ENCODE measurements around the gene UCN. TPM values are rescaled to one million over a fixed set of nuclear protein-coding genes. Genes with fewer than 3 reads are reported as not detected.

UCN gene
- total RNA-seq, 1 experiment from 2014 or later = 4.4 TPM

DNA sequence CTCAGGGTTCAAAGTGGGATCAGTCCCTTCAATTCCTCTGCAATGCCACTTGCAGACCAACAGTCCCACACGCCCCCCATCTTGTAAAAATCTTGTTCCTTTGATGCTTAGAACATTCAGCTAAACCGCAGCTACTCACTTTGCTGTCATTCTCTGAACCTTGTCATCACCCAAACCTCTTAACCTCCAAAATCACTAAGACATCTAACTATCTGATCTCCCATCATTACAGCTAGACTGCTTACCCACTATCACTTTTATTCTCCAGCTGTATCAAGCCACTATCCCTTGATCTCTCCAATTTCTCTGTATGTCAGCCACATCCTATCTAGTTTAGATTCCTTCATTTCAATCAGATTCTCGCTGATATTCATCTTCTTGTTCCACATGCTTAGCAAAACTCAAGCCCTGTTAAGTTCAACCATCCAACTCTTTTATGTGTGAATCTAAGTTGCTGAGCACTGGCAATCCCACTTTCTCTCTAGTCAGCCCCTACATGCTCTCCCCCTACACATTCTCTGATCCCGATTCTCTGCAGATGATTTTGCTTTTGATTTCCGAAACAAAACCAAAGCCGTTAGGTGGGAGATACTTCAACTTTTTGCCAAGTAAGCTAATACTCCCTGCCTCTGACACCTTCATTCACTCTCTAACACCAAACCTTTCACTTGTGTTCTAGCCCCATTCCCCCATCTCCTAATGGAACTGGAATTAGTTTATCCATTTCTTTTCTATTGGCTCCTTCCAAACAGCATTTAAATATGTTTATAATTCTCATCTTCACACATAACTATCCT is 43.8 kb upstream of the UCN start:
- Histone ChIP-seq H3K27me3 (ENCODE audit: control insufficient read depth, insufficient read depth, low read length) (no peaks in the 10 kb centered on the region), H3K4me3 (ENCODE audit: low read depth in 2 of 2, low read length in 2 of 2) (no peak overlapping the region), H3K36me3 (ENCODE audit: control insufficient read depth, insufficient read depth, low read length) (no peaks in the 10 kb centered on the region; the same call in 1 of the 2 replicates), H3K27ac (ENCODE audit: low read length) (no peak overlapping the region), H3K4me1 (ENCODE audit: control insufficient read depth, insufficient read depth, low read length) (peaks cover 19% of the 10 kb centered on the region), H3K9me3 (ENCODE audit: control insufficient read depth, insufficient read depth, low read depth, low read length) (no peaks in the 10 kb centered on the region)
- TF ChIP-seq, protein P1, sequence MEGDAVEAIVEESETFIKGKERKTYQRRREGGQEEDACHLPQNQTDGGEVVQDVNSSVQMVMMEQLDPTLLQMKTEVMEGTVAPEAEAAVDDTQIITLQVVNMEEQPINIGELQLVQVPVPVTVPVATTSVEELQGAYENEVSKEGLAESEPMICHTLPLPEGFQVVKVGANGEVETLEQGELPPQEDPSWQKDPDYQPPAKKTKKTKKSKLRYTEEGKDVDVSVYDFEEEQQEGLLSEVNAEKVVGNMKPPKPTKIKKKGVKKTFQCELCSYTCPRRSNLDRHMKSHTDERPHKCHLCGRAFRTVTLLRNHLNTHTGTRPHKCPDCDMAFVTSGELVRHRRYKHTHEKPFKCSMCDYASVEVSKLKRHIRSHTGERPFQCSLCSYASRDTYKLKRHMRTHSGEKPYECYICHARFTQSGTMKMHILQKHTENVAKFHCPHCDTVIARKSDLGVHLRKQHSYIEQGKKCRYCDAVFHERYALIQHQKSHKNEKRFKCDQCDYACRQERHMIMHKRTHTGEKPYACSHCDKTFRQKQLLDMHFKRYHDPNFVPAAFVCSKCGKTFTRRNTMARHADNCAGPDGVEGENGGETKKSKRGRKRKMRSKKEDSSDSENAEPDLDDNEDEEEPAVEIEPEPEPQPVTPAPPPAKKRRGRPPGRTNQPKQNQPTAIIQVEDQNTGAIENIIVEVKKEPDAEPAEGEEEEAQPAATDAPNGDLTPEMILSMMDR (IDR thresholded peaks at IDR 0.05) = no peak
- TF ChIP-seq POLR2AphosphoS5 (IDR thresholded peaks at IDR 0.05; ENCODE audit: low read depth, low read length) (no peak), SIN3A (IDR thresholded peaks at IDR 0.05; ENCODE audit: borderline replicate concordance, insufficient read depth, low read depth, low read length) (no peak), TCF7L2 (IDR thresholded peaks at IDR 0.05; ENCODE audit: low read depth, low read length) (no peak)
- TF ChIP-seq, protein P2, sequence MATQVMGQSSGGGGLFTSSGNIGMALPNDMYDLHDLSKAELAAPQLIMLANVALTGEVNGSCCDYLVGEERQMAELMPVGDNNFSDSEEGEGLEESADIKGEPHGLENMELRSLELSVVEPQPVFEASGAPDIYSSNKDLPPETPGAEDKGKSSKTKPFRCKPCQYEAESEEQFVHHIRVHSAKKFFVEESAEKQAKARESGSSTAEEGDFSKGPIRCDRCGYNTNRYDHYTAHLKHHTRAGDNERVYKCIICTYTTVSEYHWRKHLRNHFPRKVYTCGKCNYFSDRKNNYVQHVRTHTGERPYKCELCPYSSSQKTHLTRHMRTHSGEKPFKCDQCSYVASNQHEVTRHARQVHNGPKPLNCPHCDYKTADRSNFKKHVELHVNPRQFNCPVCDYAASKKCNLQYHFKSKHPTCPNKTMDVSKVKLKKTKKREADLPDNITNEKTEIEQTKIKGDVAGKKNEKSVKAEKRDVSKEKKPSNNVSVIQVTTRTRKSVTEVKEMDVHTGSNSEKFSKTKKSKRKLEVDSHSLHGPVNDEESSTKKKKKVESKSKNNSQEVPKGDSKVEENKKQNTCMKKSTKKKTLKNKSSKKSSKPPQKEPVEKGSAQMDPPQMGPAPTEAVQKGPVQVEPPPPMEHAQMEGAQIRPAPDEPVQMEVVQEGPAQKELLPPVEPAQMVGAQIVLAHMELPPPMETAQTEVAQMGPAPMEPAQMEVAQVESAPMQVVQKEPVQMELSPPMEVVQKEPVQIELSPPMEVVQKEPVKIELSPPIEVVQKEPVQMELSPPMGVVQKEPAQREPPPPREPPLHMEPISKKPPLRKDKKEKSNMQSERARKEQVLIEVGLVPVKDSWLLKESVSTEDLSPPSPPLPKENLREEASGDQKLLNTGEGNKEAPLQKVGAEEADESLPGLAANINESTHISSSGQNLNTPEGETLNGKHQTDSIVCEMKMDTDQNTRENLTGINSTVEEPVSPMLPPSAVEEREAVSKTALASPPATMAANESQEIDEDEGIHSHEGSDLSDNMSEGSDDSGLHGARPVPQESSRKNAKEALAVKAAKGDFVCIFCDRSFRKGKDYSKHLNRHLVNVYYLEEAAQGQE (IDR thresholded peaks at IDR 0.05; ENCODE audit: insufficient read depth in 1 of 2, low read depth in 2 of 2, low read length in 1 of 2) = no peak
- CTCF ChIA-PET = interaction anchor here (0.5 to 0.6 kb wide), 2 partner anchors 8 to 49 kb away, joined by 4 to 5 read pairs; no protein-coding TSS in a partner anchor
- in situ Hi-C loops (cut with HindIII; ENCODE audit: low pct_unique_long_range_greater_than_20kb, low sequenced_read_pairs) (no loop called here), intact Hi-C loops (cut with micrococcal nuclease; ENCODE audit: unreplicated experiment) (no loop called here)
- POLR2A ChIA-PET = no interaction called here
- DNase-seq (ENCODE audit: low read depth, low spot score) = no peak
- BruUV-seq (replicated peaks) = TSS peak; percentile 13
- ATAC-seq = no peak

- BruUV-seq (replicated peaks) = no TSS peak
- no peaks in the 10 kb centered on the region for H3K27me3 ChIP-seq (ENCODE audit: control insufficient read depth, insufficient read depth, low read length)
- peaks cover 19% of the 10 kb centered on the region for H3K4me1 ChIP-seq (ENCODE audit: control insufficient read depth, insufficient read depth, low read length)
- no peak overlapping the region for H3K27ac ChIP-seq (ENCODE audit: low read length)
- no peak overlapping the region for H3K4me3 ChIP-seq (ENCODE audit: low read depth in 2 of 2, low read length in 2 of 2)
- no peaks in the 10 kb centered on the region for H3K9me3 ChIP-seq (ENCODE audit: control insufficient read depth, insufficient read depth, low read depth, low read length)
- no peak for TF ChIP-seq SIN3A (IDR thresholded peaks at IDR 0.05; ENCODE audit: borderline replicate concordance, insufficient read depth, low read depth, low read length)
- TF ChIP-seq POLR2AphosphoS5 (IDR thresholded peaks at IDR 0.05; ENCODE audit: low read depth, low read length) = no peak
- no peak for TF ChIP-seq TCF7L2 (IDR thresholded peaks at IDR 0.05; ENCODE audit: low read depth, low read length)
- TF ChIP-seq, protein P2 (IDR thresholded peaks at IDR 0.05; ENCODE audit: insufficient read depth in 1 of 2, low read depth in 2 of 2, low read length in 1 of 2) = no peak
- TF ChIP-seq, protein P1 (IDR thresholded peaks at IDR 0.05) = no peak
- intact Hi-C loops (cut with micrococcal nuclease; ENCODE audit: unreplicated experiment) (no loop called here), in situ Hi-C loops (cut with HindIII; ENCODE audit: low pct_unique_long_range_greater_than_20kb, low sequenced_read_pairs) (no loop called here)
- no peak for ATAC-seq
- CTCF ChIA-PET = no interaction called here
- DNase-seq (ENCODE audit: low read depth, low spot score) = no peak
- POLR2A ChIA-PET = no interaction called here
- no peaks in the 10 kb centered on the region for H3K36me3 ChIP-seq (ENCODE audit: control insufficient read depth, insufficient read depth, low read length)
Observed at GRCh38 chr2:27350106-27350693, 42.0 kb upstream of the UCN start.

Measured in Panc1 (cell line).